ENCODE results near the gene PPFIA1.

The PPFIA1 gene

DNA sequence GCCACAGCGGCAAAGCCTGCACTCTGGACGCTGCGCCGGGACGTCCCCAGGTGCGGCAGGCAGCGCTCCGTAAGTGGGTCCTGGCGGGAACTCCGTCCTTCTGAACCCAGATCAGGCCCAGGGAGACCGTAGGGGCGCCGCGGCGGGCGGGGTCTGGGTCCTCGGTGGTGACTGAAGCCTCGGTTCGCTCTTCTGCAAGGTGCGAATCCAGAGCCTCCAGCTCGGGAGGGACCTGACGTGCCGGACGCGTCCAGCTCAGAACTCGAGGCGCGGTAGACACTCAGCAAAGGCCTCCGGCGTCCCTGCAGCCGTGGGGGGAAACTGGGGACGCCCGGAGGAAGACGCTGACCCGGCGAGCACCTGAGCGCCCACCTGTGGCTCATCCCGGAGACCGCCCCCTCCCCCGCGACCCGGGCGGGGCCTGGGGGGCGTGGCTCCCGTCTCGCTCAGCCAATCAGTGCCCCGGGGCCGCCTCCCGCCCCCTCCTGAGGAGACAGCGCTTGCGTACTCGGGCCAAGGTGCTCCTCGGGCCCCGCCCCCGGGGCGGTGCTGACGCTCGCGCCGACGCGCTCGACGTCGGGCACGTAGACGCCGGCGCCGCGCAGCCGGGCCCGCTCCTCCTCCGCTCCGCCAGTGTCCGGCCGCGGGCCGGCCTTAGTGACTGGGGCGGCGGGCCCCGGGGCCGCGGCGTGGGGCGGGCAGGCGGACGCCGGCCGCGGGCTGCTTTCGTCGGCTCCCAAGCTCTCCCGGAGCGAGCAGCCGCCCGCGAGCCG lies at the start of gene PPFIA1:
PPFIA1 (plus strand) TSS at position 587 of the 773 bp plus-strand sequence. CDS start 1,483 bp downstream, outside the sequence.
- TF ChIP-seq, protein P1, sequence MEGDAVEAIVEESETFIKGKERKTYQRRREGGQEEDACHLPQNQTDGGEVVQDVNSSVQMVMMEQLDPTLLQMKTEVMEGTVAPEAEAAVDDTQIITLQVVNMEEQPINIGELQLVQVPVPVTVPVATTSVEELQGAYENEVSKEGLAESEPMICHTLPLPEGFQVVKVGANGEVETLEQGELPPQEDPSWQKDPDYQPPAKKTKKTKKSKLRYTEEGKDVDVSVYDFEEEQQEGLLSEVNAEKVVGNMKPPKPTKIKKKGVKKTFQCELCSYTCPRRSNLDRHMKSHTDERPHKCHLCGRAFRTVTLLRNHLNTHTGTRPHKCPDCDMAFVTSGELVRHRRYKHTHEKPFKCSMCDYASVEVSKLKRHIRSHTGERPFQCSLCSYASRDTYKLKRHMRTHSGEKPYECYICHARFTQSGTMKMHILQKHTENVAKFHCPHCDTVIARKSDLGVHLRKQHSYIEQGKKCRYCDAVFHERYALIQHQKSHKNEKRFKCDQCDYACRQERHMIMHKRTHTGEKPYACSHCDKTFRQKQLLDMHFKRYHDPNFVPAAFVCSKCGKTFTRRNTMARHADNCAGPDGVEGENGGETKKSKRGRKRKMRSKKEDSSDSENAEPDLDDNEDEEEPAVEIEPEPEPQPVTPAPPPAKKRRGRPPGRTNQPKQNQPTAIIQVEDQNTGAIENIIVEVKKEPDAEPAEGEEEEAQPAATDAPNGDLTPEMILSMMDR (IDR thresholded peaks at IDR 0.05), result 0 out of 2 replicates have a peak, but pooled peaks have one; percentile 6

DNA sequence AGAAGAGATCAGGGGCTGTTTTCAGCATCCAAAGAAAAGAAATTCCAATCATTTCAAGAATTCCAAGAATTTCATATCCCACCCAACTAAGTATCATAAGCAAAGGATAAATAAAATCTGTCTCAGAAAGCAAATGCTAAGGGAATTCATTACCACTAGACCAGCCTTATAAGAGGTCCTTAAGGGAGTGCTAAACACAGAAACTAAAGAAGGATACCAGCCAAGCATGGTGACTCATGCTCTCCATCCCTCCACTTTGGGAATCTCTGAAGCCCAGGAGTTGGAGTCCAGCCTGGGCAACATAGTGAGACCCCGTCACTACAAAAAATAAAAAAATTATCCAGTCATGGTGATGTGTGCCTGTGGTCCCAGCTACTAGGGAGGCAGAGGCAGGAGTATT lies 49.6 kb upstream of the PPFIA1 start:
- TF ChIP-seq, protein P1 (IDR thresholded peaks at IDR 0.05), result no peak

DNA sequence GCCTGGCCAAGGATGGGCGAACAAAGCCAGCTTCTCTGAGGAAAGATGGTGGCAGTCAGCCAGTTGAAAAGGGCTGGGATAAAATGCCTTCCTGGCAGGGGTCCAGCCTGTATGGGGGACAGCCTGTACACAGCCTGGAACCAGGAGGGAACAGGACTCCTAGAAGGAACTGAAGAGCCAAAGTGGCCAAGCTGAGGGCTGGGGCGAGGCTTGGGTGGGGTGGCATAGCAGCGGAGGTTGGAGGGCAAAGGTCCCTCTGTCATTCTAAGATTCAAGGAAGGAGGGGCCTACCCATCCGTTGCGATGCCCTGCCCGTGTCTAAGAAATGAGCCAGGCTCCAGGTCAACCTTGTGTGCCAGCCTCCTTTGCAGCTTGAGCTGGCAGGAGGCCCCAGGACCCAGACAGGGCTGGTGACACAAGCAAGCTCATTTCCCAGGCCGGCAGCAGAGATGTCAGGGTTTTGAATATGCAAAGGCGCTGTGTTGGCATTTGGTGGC lies 44.8 kb upstream of the PPFIA1 start:
- TF ChIP-seq, protein P1 (IDR thresholded peaks at IDR 0.05), result no peak

DNA sequence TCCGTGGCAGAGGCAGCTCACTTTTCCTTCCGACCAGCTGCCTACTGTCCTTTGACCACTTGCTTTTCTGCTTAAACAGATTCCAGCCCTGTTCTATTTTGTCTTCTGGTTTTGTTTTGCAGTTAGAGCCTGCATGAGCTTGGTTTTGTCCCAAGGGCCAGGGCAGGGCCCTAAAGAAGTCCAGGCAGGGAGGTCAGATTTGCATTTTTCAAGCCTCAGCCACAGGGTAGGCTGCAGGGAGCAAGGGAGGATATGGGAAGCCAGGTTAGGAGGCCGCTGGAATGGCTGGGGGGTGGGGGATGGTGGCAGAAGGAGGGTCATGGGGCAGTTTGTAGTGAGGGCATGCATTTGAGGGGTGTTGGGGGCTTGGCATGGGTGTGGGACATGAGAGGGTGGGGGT lies 44.3 kb upstream of the PPFIA1 start:
- TF ChIP-seq, protein P1 (IDR thresholded peaks at IDR 0.05), result no peak

DNA sequence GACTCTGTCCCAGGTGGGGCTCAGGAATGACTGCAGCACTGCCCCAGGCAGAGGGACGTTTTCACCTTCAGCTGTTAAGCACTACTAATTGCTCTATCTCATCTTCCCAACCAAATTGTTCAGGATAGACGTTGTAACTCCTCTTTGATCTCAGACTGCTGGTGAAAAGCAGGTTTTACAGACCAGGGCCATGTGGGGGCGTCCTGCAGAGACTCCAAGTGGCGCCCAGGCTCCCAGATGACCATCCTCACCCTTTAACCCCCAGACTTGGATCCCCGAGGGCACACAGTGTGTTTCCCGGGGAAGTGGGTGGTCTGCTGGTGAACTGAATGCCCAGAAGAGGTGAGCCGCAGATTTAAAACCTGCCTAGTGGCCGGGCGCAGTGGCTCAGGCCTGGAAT lies 43.5 kb upstream of the PPFIA1 start:
- TF ChIP-seq, protein P1 (IDR thresholded peaks at IDR 0.05), result no peak; the same call in 1 of the 2 replicates

DNA sequence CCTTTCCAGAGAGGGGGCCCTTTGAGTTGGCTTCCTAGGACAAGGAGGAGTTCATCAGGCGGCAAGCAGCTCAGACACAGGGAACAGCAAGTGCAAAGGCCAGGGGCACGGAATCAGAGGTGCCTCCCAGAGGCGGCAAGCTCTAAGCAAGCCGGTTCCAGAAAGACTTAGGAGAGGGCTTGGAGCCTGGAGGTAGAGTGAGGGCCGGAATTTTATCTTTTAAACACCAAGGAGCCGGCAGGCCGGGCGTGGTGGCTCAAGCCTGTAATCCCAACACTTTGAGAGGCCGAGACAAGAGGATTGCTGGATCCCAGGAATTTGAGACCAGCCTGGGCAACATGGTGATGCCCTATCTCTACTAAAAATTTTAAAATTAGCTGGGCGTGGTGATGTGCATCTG lies 40.8 kb upstream of the PPFIA1 start:
- TF ChIP-seq, protein P1 (IDR thresholded peaks at IDR 0.05), result no peak

DNA sequence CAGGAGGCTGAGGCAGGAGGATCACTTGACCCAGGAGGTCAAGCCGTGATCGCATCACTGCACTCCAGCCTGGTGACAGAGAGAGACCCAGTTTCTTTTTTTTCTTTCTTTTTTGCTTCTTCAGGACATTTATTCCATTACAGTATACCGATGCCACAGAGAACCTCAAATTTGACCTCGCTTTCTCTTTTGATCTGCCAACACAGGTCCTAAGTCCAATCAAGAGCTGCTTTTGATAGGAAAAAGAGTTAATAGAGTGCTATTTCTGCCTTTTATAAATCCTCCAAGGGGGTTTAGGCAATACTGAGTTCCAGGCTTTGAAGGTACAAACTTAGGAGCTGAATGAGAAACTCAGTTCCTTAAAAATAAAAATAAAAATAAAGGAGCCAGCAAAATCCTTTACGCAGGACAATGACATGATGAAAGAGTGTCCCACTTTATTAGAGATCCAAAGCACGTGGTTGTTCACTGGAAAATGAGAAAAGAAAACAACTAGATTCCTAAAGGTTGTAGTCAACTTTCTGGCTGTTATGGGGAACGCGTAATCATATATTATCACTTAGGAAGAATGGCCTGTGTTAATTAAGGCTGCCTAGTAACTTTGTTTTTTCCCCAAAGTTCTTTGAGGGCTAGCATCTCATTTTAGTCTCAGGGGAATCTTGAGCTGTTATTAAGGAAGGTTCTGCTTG lies 40.2 kb upstream of the PPFIA1 start:
- TF ChIP-seq, protein P1 (IDR thresholded peaks at IDR 0.05), result no peak
